Stimulated activated CD8-positive, alpha-beta memory T cell treated with anti-CD3 and anti-CD28 coated beads, Interleukin-4, amount 100 ng/mL, for 48 hours (primary cell): ENCODE data around the gene VPREB1.
A peak's percentile ranks its signal among the peaks of the same experiment; 100 is the strongest.
"Not testable (repeated sequence)": the region's sequence is repeated elsewhere in the genome, so short reads cannot be mapped to it uniquely, and the experiment has no call there.

ENCODE experiments used
- DNase-seq: peaks from one replicate; pipeline ENCODE4 v3.0.0-alpha.2; 2020

VPREB1 gene

GRCh38 chr22:22214819-22215329, 29.7 kb upstream of the VPREB1 start:
- no peak for DNase-seq

- no peak for DNase-seq
Observed at GRCh38 chr22:22215659-22216449, 28.7 kb upstream of the VPREB1 start.

GRCh38 chr22:22216450-22216959, 28.1 kb upstream of the VPREB1 start:
- DNase-seq = no peak

GRCh38 chr22:22218302-22218701, 26.3 kb upstream of the VPREB1 start:
- DNase-seq = no peak

GRCh38 chr22:22219140-22219996, 25.2 kb upstream of the VPREB1 start:
- no peak for DNase-seq

- not testable (repeated sequence) for DNase-seq
Observed at GRCh38 chr22:22221043-22221442, 23.5 kb upstream of the VPREB1 start.

GRCh38 chr22:22226448-22227187, 18.0 kb upstream of the VPREB1 start:
- DNase-seq = no peak

- DNase-seq = no peak
Observed at GRCh38 chr22:22228421-22228820, 16.2 kb upstream of the VPREB1 start.

- DNase-seq = no peak
Observed at GRCh38 chr22:22228921-22229320, 15.7 kb upstream of the VPREB1 start.

GRCh38 chr22:22229683-22230420, 14.7 kb upstream of the VPREB1 start:
- no peak for DNase-seq

GRCh38 chr22:22230438-22230837, 14.1 kb upstream of the VPREB1 start:
- DNase-seq = no peak

- DNase-seq = no peak
Observed at GRCh38 chr22:22233081-22233480, 11.5 kb upstream of the VPREB1 start.

GRCh38 chr22:22235558-22235957, 9.0 kb upstream of the VPREB1 start:
- peak; percentile 81 for DNase-seq

GRCh38 chr22:22237521-22237920, 7.1 kb upstream of the VPREB1 start:
- no peak for DNase-seq

- no peak for DNase-seq
Observed at GRCh38 chr22:22239311-22239939, 5.2 kb upstream of the VPREB1 start.

- no peak for DNase-seq
Observed at GRCh38 chr22:22241554-22241898, 3.1 kb upstream of the VPREB1 start.

GRCh38 chr22:22242488-22242887, 2.1 kb upstream of the VPREB1 start:
- DNase-seq = no peak

GRCh38 chr22:22243033-22243680, 1.4 kb upstream of the VPREB1 start:
- no peak for DNase-seq

- no peak for DNase-seq
Observed at GRCh38 chr22:22245256-22245909, 797 bp downstream of the VPREB1 start.

- no peak for DNase-seq
Observed at GRCh38 chr22:22245935-22246525, 1.4 kb downstream of the VPREB1 start.
